ENCODE results near the gene EED.
"Not testable (repeated sequence)": the region's sequence is repeated elsewhere in the genome, so short reads cannot be mapped to it uniquely, and the experiment has no call there.

The EED gene

DNA sequence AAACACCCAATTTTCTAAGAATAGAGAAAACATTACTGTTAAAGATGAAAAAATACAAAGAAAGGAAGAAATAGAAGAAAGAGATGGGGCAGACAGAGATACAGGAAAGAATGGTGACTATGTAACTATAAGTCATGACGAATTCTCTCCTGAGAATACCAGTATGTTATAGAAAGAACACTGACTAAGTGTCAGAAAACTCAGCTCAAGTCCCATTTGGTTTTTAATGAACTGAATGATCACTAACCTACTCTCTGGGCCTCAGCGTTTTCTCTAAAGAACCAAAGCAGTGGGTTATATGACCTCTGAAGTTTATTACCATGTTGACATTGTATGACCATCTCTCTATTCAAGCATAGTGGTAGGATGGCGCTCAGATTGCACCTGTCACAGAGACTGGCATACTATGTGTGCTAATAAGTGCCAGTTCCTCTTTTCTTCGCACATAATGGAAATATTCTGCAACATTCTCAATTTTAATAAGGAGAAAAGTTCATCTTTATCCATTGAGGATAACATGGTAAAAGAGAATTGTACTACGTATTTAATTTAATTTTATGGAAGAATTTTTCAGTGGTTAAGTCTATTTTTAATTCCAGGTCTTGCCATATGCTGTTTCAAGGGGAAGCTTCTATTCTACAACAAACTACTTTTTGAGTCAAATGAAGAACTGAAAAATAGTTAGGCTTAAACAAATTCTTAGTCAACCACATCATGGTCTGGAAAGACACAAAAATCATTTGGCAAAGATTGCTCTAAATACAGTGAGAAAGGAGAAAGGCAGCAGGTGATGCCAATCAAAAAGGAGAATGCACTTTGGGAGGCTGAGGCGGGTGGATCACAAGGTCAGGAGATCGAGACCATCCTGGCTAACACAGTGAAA, 25.0 kb upstream of the EED start:
- H3K36me3 ChIP-seq (ENCODE audit: control insufficient read depth, insufficient read depth, low read length), result no peaks in the 10 kb centered on the region
- WGBS, 2 experiments (ENCODE audit: insufficient coverage in 2 of 2), result 100% methylated on average over 3 of the region's 7 CpGs; no CpG with 5 or more reads in 1 of the 2 experiments
- no peaks in the 10 kb centered on the region for H3K4me1 ChIP-seq (ENCODE audit: control insufficient read depth, insufficient read depth, low read length, poor library complexity, severe bottlenecking)
- no peak overlapping the region for H3K4me3 ChIP-seq (ENCODE audit: extremely low read depth, insufficient read depth, low read length, poor library complexity, severe bottlenecking)
- no peaks in the 10 kb centered on the region for H3K9me3 ChIP-seq (ENCODE audit: control insufficient read depth, low read length)
- H3K27ac ChIP-seq (ENCODE audit: low read depth, low read length, severe bottlenecking), result no peak overlapping the region

- H3K4me1 ChIP-seq (ENCODE audit: control insufficient read depth, insufficient read depth, low read length, poor library complexity, severe bottlenecking), result no peaks in the 10 kb centered on the region
- no peak overlapping the region for H3K27ac ChIP-seq (ENCODE audit: low read depth, low read length, severe bottlenecking)
- no peaks in the 10 kb centered on the region for H3K9me3 ChIP-seq (ENCODE audit: control insufficient read depth, low read length)
- H3K36me3 ChIP-seq (ENCODE audit: control insufficient read depth, insufficient read depth, low read length), result no peaks in the 10 kb centered on the region
- H3K4me3 ChIP-seq (ENCODE audit: extremely low read depth, insufficient read depth, low read length, poor library complexity, severe bottlenecking), result no peak overlapping the region
- WGBS, 2 experiments (ENCODE audit: insufficient coverage in 2 of 2), result 83 to 100% methylated on average over 1 of the region's 1 CpG
These were observed 23.9 kb upstream of the EED start for GRCh38 chr11:86220653-86221052.

GRCh38 chr11:86222081-86222480, 22.5 kb upstream of the EED start:
- Histone ChIP-seq H3K4me3 (ENCODE audit: extremely low read depth, insufficient read depth, low read length, poor library complexity, severe bottlenecking) (no peak overlapping the region), H3K9me3 (ENCODE audit: control insufficient read depth, low read length) (no peaks in the 10 kb centered on the region), H3K27ac (ENCODE audit: low read depth, low read length, severe bottlenecking) (no peak overlapping the region), H3K4me1 (ENCODE audit: control insufficient read depth, insufficient read depth, low read length, poor library complexity, severe bottlenecking) (no peaks in the 10 kb centered on the region), H3K36me3 (ENCODE audit: control insufficient read depth, insufficient read depth, low read length) (no peaks in the 10 kb centered on the region)
- 90 to 100% methylated on average over 1 to 2 of the region's 2 CpGs for WGBS, 2 experiments (ENCODE audit: insufficient coverage in 2 of 2)

GRCh38 chr11:86224575-86224974, 20.0 kb upstream of the EED start:
- H3K4me3 ChIP-seq (ENCODE audit: extremely low read depth, insufficient read depth, low read length, poor library complexity, severe bottlenecking); H3K36me3 ChIP-seq (ENCODE audit: control insufficient read depth, insufficient read depth, low read length); H3K27ac ChIP-seq (ENCODE audit: low read depth, low read length, severe bottlenecking); H3K9me3 ChIP-seq (ENCODE audit: control insufficient read depth, low read length); H3K4me1 ChIP-seq (ENCODE audit: control insufficient read depth, insufficient read depth, low read length, poor library complexity, severe bottlenecking): not testable (repeated sequence)
- 62 to 69% methylated on average over 3 to 4 of the region's 4 CpGs for WGBS, 2 experiments (ENCODE audit: insufficient coverage in 2 of 2)

GRCh38 chr11:86225344-86225743, 19.2 kb upstream of the EED start:
- WGBS, 2 experiments (ENCODE audit: insufficient coverage in 2 of 2), result 100% methylated on average over 2 of the region's 3 CpGs; no CpG with 5 or more reads in 1 of the 2 experiments
- not testable (repeated sequence) for H3K27ac ChIP-seq (ENCODE audit: low read depth, low read length, severe bottlenecking)

DNA sequence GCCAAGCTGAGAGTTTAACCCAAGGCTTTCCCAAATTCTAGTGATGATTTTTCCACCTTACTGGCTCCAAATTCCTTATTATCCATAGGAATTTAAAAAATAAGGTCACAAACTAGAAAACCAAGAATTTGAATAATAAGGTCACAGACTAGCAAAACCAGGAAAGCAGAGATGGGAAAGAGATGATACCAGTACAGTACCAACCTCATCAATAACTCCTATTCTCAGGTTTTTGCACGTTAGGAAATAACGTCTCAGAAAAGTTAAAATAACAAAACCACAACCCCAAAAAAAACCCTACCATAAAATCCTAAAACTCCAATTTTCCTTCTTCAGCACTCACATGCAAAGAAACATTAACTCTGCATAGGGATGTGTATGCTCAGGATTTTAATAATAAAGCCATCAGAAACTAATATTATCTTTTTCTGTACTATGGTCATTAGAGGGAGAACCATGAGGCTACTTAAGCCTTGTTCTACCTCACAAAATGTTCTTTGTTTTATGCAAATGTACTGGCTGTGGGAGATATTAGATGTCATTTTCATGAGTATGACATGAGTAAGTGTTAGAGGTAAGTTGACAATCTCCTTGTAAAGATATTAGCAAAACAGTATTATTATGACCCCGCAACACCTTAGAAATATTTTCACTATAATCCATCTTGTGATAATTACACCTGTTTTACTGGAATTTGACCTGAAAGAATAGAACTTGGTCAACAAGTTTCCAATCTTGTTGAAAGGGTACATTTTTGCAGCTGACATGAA, 16.1 kb upstream of the EED start:
- Histone ChIP-seq H3K27ac (ENCODE audit: low read depth, low read length, severe bottlenecking) (no peak overlapping the region), H3K36me3 (ENCODE audit: control insufficient read depth, insufficient read depth, low read length) (no peaks in the 10 kb centered on the region), H3K9me3 (ENCODE audit: control insufficient read depth, low read length) (no peaks in the 10 kb centered on the region), H3K4me3 (ENCODE audit: extremely low read depth, insufficient read depth, low read length, poor library complexity, severe bottlenecking) (no peak overlapping the region), H3K4me1 (ENCODE audit: control insufficient read depth, insufficient read depth, low read length, poor library complexity, severe bottlenecking) (no peaks in the 10 kb centered on the region)
- 100% methylated on average over 2 of the region's 3 CpGs; no CpG with 5 or more reads in 1 of the 2 experiments for WGBS, 2 experiments (ENCODE audit: insufficient coverage in 2 of 2)

More at GRCh38 chr11:86225344-86225743, 19.2 kb upstream of the EED start:
- not testable (repeated sequence) for H3K9me3 ChIP-seq (ENCODE audit: control insufficient read depth, low read length); H3K36me3 ChIP-seq (ENCODE audit: control insufficient read depth, insufficient read depth, low read length); H3K4me1 ChIP-seq (ENCODE audit: control insufficient read depth, insufficient read depth, low read length, poor library complexity, severe bottlenecking); H3K4me3 ChIP-seq (ENCODE audit: extremely low read depth, insufficient read depth, low read length, poor library complexity, severe bottlenecking)

DNA sequence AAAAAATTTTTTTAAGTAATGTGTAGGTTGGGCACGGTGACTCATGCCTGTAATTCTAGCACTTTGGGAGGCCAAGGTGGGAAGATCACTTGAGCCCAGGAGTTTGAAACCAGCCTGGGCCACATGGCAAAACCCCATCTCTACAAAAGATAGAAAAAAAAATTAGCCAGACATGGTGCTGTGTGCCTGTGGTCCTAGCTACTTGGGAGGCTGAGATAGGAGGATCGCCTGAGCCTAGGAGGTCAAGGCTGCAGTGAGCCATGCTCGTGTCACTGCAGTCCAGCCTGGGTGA, 15.6 kb upstream of the EED start:
- H3K4me3 ChIP-seq (ENCODE audit: extremely low read depth, insufficient read depth, low read length, poor library complexity, severe bottlenecking); H3K27ac ChIP-seq (ENCODE audit: low read depth, low read length, severe bottlenecking); H3K4me1 ChIP-seq (ENCODE audit: control insufficient read depth, insufficient read depth, low read length, poor library complexity, severe bottlenecking); H3K9me3 ChIP-seq (ENCODE audit: control insufficient read depth, low read length); H3K36me3 ChIP-seq (ENCODE audit: control insufficient read depth, insufficient read depth, low read length): not testable (repeated sequence)
- WGBS, 2 experiments (ENCODE audit: insufficient coverage in 2 of 2), result 93% methylated on average over 2 of the region's 3 CpGs; no CpG with 5 or more reads in 1 of the 2 experiments

DNA sequence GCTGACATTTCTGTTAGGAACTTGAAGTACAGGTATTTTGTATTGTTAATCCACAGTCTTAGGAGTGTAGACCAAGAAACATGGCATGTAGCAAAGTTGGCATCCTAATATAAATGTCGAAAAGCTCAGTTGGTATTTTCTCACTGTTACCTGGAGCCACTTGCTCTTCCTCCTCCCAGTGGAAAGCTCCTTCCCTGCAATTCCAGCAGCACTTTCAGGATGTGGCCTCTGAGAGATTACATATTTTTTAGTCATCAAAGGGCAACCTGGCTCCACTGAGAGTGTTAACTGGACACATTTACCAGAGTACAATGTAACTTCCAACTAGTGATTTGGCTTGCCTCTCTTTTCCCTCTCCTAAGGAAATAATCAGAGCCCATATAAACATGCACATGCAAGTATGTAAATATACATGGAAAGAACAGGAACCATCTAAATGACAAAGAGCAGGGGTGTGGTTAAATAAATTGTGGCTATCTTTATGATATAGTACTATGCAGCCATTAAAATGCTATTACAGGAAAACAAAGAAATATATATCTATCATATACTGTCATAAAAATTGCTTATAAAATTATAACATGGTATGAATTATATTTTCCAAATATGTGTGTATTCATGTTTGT, 14.3 kb upstream of the EED start:
- H3K4me1 ChIP-seq (ENCODE audit: control insufficient read depth, insufficient read depth, low read length, poor library complexity, severe bottlenecking), result no peaks in the 10 kb centered on the region
- 88 to 93% methylated on average over 1 of the region's 1 CpG for WGBS, 2 experiments (ENCODE audit: insufficient coverage in 2 of 2)
- H3K4me3 ChIP-seq (ENCODE audit: extremely low read depth, insufficient read depth, low read length, poor library complexity, severe bottlenecking), result no peak overlapping the region
- H3K27ac ChIP-seq (ENCODE audit: low read depth, low read length, severe bottlenecking), result no peak overlapping the region
- no peaks in the 10 kb centered on the region for H3K36me3 ChIP-seq (ENCODE audit: control insufficient read depth, insufficient read depth, low read length)
- H3K9me3 ChIP-seq (ENCODE audit: control insufficient read depth, low read length), result no peaks in the 10 kb centered on the region

DNA sequence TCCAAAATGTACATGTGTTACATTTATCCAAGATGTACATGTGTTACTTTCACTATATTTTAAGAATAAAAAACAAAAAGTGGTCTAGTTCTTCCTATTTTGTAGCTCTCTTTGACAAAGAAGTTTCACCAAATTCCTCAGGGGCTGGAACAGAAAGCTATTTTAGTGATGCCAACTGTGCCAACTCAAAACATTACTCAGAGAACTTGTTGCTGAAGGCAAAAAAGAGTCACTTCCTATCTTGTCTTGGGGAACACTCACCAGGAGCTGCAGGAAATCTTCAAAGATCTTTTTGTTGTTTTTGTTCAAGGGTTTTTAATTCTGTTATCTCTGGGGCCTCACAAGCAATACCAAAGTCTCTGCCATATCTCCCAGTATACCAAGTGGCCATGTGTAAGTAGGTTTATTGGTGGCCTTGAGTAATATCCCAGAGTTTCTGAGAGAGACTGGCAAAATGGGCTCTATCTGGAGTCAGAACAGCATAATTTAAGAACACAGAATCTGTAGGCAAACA, 13.6 kb upstream of the EED start:
- no peaks in the 10 kb centered on the region for H3K4me1 ChIP-seq (ENCODE audit: control insufficient read depth, insufficient read depth, low read length, poor library complexity, severe bottlenecking)
- no peak overlapping the region for H3K4me3 ChIP-seq (ENCODE audit: extremely low read depth, insufficient read depth, low read length, poor library complexity, severe bottlenecking)
- no peak overlapping the region for H3K27ac ChIP-seq (ENCODE audit: low read depth, low read length, severe bottlenecking)
- H3K36me3 ChIP-seq (ENCODE audit: control insufficient read depth, insufficient read depth, low read length), result no peaks in the 10 kb centered on the region
- H3K9me3 ChIP-seq (ENCODE audit: control insufficient read depth, low read length), result no peaks in the 10 kb centered on the region

DNA sequence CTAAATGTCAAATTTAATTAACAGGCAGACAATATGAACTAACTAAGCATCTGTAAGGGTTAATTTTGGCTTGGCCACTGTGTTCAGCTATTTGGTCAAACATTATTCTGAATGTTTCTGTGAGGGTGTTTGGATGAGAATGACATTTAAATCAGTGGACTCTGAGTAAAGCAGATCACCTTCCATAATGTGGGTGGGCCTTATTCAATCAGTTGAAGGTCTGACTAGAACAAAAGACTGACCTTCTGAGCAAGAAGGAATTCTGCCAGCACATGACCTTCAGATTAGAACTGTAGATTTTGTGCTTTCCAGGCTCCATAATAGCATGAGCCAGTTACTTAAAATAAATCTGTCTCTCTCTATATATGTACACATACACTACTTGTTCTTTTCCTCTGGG, 12.0 kb upstream of the EED start:
- no peaks in the 10 kb centered on the region for H3K9me3 ChIP-seq (ENCODE audit: control insufficient read depth, low read length)
- no peaks in the 10 kb centered on the region for H3K4me1 ChIP-seq (ENCODE audit: control insufficient read depth, insufficient read depth, low read length, poor library complexity, severe bottlenecking)
- H3K4me3 ChIP-seq (ENCODE audit: extremely low read depth, insufficient read depth, low read length, poor library complexity, severe bottlenecking), result no peak overlapping the region
- no peaks in the 10 kb centered on the region for H3K36me3 ChIP-seq (ENCODE audit: control insufficient read depth, insufficient read depth, low read length)
- no peak overlapping the region for H3K27ac ChIP-seq (ENCODE audit: low read depth, low read length, severe bottlenecking)
